Stimulated activated CD4-positive, alpha-beta T cell treated with anti-CD3 and anti-CD28 coated beads, Interleukin-4, amount 100 ng/mL, for 48 hours (primary cell): ENCODE data around the gene B9D2.

ENCODE experiments used
- DNase-seq, 2 donors: peaks; one replicate each; pipeline ENCODE4 v3.0.0-alpha.2; 2020; ENCODE audit warnings: low read depth in 2 of 2

Gene B9D2

DNA sequence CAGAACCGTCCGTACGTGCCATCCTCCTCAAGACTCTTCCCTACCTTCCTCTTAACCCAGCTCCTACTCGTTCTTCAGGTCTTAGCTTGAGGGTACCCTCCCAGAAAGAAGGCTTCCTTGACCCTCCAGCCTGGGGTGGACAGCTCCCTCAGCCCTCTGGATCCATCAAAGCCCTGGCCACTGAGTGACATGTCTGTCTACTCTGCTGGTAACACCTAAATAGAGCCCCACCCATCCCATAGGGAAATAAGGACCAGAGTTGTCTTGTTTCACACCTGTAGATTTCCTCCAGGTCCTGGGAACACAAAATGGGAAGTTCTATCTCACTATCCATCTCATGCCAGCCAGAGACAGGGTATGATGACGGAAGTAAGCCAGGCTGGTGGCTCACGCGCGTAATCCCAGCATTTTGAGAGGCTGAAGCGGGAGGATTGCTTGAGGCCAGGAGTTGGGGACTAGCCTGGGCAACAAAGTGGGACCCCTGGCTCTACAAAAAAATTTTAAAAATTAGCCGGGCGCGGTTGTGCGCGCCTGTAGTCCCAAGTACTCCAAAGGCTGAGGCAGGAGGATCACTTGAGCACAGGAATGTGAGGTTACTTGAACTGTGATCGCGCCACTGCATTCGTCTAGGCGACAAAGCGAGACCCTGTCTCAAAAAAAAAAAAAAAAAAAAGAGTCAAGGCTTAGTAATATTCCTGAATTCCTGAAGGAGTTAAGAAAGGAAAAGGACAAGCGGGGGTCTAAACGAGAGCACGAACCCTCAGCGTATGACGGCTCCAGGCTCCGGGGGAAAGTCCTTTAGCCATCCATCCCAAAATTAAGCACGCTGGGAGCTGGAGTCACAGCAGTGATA lies 54.5 kb downstream of the B9D2 start:
- DNase-seq: no peak

DNA sequence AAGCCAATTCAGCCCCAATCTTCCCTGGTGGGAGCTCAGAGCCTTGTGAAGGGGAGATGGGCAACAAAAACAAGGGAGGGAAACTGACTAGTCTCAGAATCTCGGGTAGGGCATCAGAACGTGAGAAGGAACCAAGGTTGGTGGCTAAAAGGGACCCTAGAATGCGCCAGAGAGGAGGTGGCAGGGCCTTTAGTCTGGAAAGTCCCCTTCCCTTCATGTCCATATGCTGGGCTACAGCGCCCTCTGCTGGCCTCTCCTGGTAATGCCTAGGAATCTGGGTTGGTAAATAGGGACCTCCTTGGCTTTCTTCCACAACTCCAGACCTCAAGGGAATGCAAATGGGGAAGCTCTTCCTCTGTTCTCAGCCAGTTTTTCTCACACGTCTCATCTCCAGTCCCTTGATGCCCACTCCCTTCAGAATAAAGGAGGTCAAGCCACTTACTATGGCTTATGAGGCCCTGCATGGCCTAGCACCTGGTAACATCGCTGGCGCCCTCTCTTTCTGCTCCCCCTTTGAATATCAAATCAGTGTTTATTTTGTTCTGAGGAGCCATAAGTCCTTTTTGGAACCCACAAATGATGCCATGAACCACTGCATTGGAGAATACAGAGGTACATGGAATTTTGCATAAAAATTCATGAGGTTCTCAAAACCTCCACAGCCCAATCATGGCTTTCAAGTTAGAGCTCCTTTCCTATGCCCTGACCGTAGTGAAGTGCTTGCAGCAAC lies 55.3 kb downstream of the B9D2 start:
- peak; percentile 88 to 97 for DNase-seq

DNA sequence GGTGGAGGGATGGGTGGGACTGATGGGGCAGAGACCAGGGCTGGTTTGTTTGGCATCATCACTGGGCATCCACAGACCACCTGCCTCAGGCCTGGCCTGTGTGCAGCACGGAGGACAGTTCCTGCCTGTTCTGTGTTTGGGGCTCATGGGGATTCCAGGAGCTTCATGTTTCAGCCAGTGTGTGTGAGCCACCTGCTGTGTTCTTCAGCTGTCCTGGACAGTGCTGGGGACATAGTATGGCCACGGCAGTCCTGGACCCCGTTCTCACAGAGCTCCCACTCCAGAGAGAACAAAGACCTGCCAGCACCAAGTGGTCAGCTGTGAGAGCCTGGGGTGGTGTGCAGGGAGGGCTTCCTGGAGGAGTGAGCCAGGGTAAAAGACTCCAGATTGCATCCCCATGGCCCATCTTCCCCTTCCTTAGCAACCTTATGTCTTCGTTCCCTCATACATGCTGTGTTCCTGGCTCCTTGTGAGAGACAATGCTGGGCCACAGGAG lies 55.9 kb downstream of the B9D2 start:
- no peak for DNase-seq

DNA sequence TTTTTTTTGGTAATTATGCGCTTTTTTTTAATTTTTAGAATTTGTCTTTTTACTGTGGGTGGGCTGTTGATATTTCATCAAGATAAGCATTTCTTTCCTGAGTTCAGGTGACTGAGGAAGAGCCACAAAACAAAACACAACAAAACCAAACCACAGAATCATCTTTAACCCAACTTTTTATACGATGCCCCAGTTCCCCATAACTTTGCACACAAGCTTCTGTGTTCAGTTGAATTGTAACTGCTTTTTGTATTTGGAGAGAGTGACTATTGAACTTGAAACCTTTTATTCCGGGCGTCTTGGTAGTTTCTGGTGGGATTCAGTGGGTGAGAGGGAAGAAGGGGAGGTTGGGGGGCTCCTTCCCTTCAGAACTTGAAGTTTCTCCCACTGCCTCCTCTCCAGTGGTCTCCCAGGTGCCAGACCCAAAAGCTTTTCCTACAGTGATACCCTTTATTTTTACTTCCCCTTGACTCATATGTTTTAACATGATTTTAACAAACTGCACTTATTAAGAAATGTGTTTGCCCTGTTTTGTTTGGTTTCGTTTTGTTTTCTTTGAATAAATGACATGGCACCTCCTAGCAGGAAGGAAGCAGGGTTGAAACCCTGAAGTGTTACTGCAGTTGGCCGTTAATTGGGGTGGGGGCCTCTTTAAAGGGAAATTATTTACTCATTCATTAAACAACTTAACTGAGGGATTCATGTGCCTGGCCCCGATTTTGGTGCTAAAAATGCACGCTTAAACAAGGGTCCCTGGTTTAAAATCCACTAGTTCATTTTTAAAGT lies 56.7 kb downstream of the B9D2 start:
- DNase-seq: no peak

DNA sequence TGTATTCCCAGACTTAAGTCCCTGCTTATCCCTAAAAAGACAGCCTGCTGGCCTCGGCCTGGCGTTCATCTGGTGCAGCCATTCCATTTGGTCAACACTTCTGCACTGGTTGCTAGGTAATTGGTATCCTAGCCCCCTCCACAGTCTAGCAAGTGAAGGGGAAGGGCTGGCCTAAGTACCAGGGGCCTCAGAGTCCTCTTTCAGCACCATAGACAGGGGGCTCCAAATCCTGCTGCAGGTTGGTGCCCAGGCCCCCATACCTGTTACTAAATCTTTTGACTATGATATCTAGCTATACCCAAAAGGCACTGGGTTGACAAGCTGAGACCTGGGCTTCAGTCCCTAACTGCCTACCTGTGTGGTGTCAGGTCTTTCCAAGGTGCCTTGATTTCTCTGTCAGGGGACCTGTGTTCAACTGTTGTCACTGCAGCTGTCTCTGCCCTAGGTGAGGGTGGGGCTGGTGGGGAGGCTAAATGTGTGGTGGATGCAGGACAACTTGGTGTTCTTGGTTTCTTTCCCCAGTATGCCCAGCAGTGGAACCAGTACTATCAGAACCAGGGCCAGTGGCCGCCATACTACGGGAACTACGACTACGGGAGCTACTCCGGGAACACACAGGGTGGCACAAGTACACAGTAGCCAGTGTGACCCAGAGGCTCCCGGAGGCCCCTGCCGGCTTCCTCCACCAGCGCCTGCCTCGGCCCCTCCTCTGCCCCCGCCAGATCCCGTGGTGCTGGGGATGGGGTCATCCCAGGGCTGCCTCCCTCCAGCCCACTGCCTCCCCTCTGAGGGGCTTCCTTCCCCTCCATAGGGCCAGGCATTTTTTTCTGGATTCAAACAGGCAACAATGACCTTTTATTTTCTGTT lies 57.8 kb downstream of the B9D2 start:
- no peak for DNase-seq

DNA sequence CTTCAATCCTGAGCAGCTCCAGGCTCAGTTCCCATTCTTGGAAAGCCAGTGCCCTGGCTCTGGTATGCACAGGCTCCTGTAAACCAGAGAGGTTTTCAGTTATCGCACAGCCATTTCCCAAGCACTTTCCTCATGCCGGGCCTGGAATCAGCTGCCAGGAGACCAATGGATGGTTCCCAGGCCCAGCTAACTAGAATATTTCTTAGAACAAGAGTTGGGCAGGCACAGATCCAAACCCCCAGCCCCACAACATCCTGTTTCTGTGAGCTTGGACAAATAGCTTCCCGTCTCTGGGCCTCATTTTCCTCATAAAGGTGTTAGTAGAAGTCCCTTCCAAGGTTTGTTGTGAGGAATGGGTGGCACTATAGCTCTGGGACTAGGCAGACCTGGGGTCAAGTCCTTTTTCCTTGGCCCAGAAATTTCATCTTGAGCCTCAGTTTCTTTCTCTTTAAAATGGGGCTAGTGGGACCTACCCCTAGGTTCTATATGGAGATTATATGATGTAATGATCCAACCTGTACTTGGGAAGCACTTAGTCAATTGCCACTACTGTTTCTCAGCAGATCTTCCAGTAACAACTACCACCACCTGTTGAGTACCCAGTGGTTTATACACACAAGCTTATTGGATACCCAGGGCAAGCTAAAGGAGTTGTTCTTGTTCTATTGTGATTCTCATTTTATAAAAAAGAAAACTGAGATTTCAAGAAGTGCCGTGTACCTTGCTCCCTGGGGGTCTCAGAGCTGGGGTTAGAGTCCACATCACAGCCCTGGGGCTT lies 59.1 kb downstream of the B9D2 start:
- no peak for DNase-seq
